A673 (cell line): ENCODE results near the gene TTC7B. TPM values are rescaled to one million over a fixed set of nuclear protein-coding genes. Genes with fewer than 3 reads are reported as not detected.

Source experiments
- BruUV-seq: library from RNA; stranded (reverse); fragments of 400-500 nt; replicated peaks from 2 replicates; lab custom pipeline; 2021; lab: Mats Ljungman, UMichigan
- CTCF ChIA-PET: fragments of 300-600 bp; sonication (Branson Sonifier 250); formaldehyde crosslinking; loops from one replicate; lab custom pipeline; 2022; ENCODE audit warnings: antibody characterized with exemption; lab: Charles Lee
- POLR2A ChIA-PET: fragments of 300-600 bp; sonication (Branson Sonifier 250); formaldehyde crosslinking; loops from one replicate; lab custom pipeline; 2022; ENCODE audit warnings: antibody characterized with exemption; ENCODE audit not compliant: low non-redundant PET; lab: Charles Lee
- DNase-seq: peaks from one replicate; pipeline ENCODE4 v3.0.0-alpha.2; 2015; ENCODE audit warnings: low spot score
- H3K27ac ChIP-seq: fragments of 200-600 bp; sonication (generic); 2 replicates; pipeline ENCODE4 v1.5.1; 2016; ENCODE audit warnings: mixed run types, low read depth, mild to moderate bottlenecking, mixed read lengths, antibody characterized with exemption, low read length; ENCODE audit not compliant: poor library complexity, severe bottlenecking
- H3K27me3 ChIP-seq: fragments of 200-600 bp; sonication (generic); replicated peaks from 2 replicates; pipeline ENCODE4 v1.6.1; 2017; ENCODE audit warnings: mixed run types, low read depth, mild to moderate bottlenecking, mixed read lengths, antibody characterized with exemption, low read length; ENCODE audit not compliant: insufficient read depth, poor library complexity
- H3K36me3 ChIP-seq: fragments of 200-600 bp; sonication (generic); 2 replicates; pipeline ENCODE4 v1.6.1; 2016; ENCODE audit warnings: mixed run types, mild to moderate bottlenecking, mixed read lengths, antibody characterized with exemption, low read length; ENCODE audit not compliant: insufficient read depth, poor library complexity, severe bottlenecking
- H3K4me1 ChIP-seq: fragments of 200-600 bp; sonication (generic); 2 replicates; pipeline ENCODE4 v1.6.1; 2017; ENCODE audit warnings: mixed run types, mild to moderate bottlenecking, mixed read lengths, antibody characterized with exemption, low read length; ENCODE audit not compliant: insufficient read depth, poor library complexity, severe bottlenecking
- H3K4me3 ChIP-seq: fragments of 200-600 bp; sonication (generic); 2 replicates; pipeline ENCODE4 v1.5.1; 2016; ENCODE audit warnings: low read depth, mixed run types, mild to moderate bottlenecking, mixed read lengths, low read length; ENCODE audit not compliant: poor library complexity, severe bottlenecking
- H3K9me3 ChIP-seq: fragments of 200-600 bp; sonication (generic); 2 replicates; pipeline ENCODE4 v1.6.1; 2016; ENCODE audit warnings: mixed run types, low read depth, mild to moderate bottlenecking, mixed read lengths, antibody characterized with exemption, low read length; ENCODE audit not compliant: poor library complexity, severe bottlenecking
- EZH2 ChIP-seq: fragments of 200-600 bp; sonication (generic); IDR thresholded peaks from 2 replicates; pipeline ENCODE4 v1.6.1; 2017; ENCODE audit warnings: borderline replicate concordance, low read depth, mild to moderate bottlenecking, mixed read lengths, antibody characterized with exemption, low read length; ENCODE audit not compliant: poor library complexity, severe bottlenecking
- intact Hi-C: fragments of 100-400 bp; cut with micrococcal nuclease; formaldehyde crosslinking; loops from one replicate; pipeline ENCODE4 v1.10.0; 2022; ENCODE audit not compliant: unreplicated experiment
- total RNA-seq: library from RNA; stranded (reverse); gene quantifications from 2 replicates; pipeline ENCODE4 v1.2.3, GENCODE V29; 2021
- TF ChIP-seq, protein P1 (sequence below): fragments of 300-800, 200-600 bp; sonication (generic); conservative IDR thresholded peaks from 2 replicates; pipeline ENCODE4 v1.5.1; 2017; ENCODE audit warnings: low read depth, mild to moderate bottlenecking, antibody characterized with exemption, low read length, moderate library complexity, mixed read lengths

The TTC7B gene
- total RNA-seq, 1 experiment from 2014 or later, result 39.2 TPM

- POLR2A ChIA-PET, result no interaction called here
- TF ChIP-seq, protein P1, sequence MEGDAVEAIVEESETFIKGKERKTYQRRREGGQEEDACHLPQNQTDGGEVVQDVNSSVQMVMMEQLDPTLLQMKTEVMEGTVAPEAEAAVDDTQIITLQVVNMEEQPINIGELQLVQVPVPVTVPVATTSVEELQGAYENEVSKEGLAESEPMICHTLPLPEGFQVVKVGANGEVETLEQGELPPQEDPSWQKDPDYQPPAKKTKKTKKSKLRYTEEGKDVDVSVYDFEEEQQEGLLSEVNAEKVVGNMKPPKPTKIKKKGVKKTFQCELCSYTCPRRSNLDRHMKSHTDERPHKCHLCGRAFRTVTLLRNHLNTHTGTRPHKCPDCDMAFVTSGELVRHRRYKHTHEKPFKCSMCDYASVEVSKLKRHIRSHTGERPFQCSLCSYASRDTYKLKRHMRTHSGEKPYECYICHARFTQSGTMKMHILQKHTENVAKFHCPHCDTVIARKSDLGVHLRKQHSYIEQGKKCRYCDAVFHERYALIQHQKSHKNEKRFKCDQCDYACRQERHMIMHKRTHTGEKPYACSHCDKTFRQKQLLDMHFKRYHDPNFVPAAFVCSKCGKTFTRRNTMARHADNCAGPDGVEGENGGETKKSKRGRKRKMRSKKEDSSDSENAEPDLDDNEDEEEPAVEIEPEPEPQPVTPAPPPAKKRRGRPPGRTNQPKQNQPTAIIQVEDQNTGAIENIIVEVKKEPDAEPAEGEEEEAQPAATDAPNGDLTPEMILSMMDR, result no peak
- DNase-seq, result no peak
- Histone ChIP-seq H3K27me3 (no peaks in the 10 kb centered on the region), H3K9me3 (no peaks in the 10 kb centered on the region), H3K4me1 (no peaks in the 10 kb centered on the region), H3K4me3 (no peak overlapping the region), H3K27ac (no peak overlapping the region), H3K36me3 (no peaks in the 10 kb centered on the region)
- CTCF ChIA-PET, result no interaction called here
- intact Hi-C loops, result no loop called here
- no TSS peak for BruUV-seq
These were observed 35.3 kb upstream of the TTC7B start for GRCh38 chr14:90851327-90852036.

DNA sequence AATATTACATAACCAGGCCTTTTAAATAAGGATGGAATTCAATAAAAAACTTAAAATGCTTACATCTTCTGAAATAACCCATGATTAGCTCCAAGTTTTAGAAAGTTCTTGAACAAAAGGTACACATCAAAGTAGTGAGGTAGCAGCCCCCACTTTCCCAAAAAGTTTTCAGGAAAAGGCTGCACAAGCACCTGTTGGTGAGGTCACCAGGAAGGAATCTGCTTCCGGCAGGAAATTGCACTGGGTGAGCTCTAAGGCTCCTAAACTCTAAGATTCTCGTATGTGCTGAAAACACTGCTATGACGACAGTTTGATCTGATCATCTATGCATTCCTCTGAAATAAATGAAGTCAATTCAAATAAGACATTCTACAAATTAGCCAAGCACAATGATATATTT, 34.3 kb upstream of the TTC7B start:
- TF ChIP-seq, protein P1, result no peak
- TF ChIP-seq EZH2, result no peak

GRCh38 chr14:90849787-90850444, 33.7 kb upstream of the TTC7B start:
- intact Hi-C loops, result no loop called here
- POLR2A ChIA-PET, result no interaction called here
- no peak overlapping the region for H3K27ac ChIP-seq

More for the DNA sequence above, 34.3 kb upstream of the TTC7B start:
- no peak overlapping the region for H3K27ac ChIP-seq
- H3K27me3 ChIP-seq, result no peaks in the 10 kb centered on the region
- no peak overlapping the region for H3K4me3 ChIP-seq
- BruUV-seq, result no TSS peak
- ChIA-PET CTCF (no interaction called here), POLR2A (no interaction called here)
- DNase-seq, result peak; percentile 26
- no peaks in the 10 kb centered on the region for H3K36me3 ChIP-seq
- no peaks in the 10 kb centered on the region for H3K4me1 ChIP-seq
- H3K9me3 ChIP-seq, result no peaks in the 10 kb centered on the region
- intact Hi-C loops, result no loop called here

More at GRCh38 chr14:90849787-90850444, 33.7 kb upstream of the TTC7B start:
- no peaks in the 10 kb centered on the region for H3K36me3 ChIP-seq
- TF ChIP-seq, protein P1, result no peak
- no peak overlapping the region for H3K4me3 ChIP-seq
- no peaks in the 10 kb centered on the region for H3K9me3 ChIP-seq
- H3K4me1 ChIP-seq, result no peaks in the 10 kb centered on the region
- BruUV-seq, result no TSS peak
- H3K27me3 ChIP-seq, result no peaks in the 10 kb centered on the region
- CTCF ChIA-PET, result no interaction called here
- no peak for DNase-seq
